Upper lobe of left lung (tissue), 4 donors: ENCODE measurements around the gene ABCG1.

Source experiments
- CTCF ChIP-seq, 6 experiments: fragments of 450-650 bp in 4 of 6; fragments of 200-600 bp in 2 of 6; sonication (generic) in 2 of 6; IDR thresholded peaks; one replicate each; pipeline ENCODE4 v1.5.1; 2016 to 2019; ENCODE audit warnings: antibody characterized with exemption in 6 of 6
- EP300 ChIP-seq, 4 donors: sonication (generic); formaldehyde crosslinking; IDR thresholded peaks; one replicate each; pipeline ENCODE4 v1.5.1; 2017; ENCODE audit warnings: antibody characterized with exemption in 4 of 4, control low read depth in 2 of 4
- POLR2A ChIP-seq, 4 donors: fragments of 450-650 bp; IDR thresholded peaks; one replicate each; pipeline ENCODE4 v1.5.1; 2016 to 2017; ENCODE audit warnings: antibody characterized with exemption in 4 of 4, mild to moderate bottlenecking in 2 of 4
- POLR2AphosphoS5 ChIP-seq, 2 donors: sonication (generic); formaldehyde crosslinking; IDR thresholded peaks; one replicate each; pipeline ENCODE4 v1.5.1; 2017; ENCODE audit warnings: antibody characterized with exemption in 2 of 2

DNA sequence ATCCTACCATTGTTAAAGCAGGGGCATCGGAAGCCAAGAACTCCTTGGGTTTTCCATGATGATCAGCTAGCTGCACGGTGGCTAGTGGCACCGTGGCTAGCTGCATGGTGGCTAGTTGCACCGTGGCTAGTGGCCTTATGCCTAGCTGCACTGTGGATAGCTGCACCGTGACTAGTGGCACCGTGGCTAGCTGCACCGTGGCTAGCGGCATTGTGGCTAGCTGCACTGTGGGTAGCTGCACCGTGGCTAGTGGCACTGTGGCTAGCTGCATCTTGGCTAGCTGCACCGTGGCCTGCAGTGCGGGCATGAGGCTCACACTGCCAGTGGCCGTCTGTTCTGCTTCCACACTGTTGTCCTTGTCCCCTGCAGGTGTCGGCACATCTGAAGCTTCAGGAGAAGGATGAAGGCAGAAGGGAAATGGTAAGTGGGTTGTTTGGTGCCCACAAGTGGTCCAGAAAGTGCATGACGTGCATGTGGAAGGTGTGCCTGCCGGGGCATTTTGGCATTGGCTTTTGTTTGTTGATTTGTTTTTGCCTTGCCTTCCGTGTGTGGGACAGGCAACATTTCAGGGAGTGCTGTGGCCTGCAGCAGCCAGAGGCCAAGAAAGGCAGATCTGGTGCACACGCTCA, 57.7 kb downstream of the ABCG1 start:
- TF ChIP-seq EP300 (IDR thresholded peaks at IDR 0.05), result no peak
- no peak for TF ChIP-seq CTCF (IDR thresholded peaks at IDR 0.05)
- no peak for TF ChIP-seq POLR2AphosphoS5 (IDR thresholded peaks at IDR 0.05)
- no peak for TF ChIP-seq POLR2A (IDR thresholded peaks at IDR 0.05)
